Non-pigmented ciliary epithelial cell (primary cell): ENCODE results near the gene BICD1.
"Not testable (repeated sequence)": the region's sequence is repeated elsewhere in the genome, so short reads cannot be mapped to it uniquely, and the experiment has no call there.

Experiments
- DNase-seq: peaks from one replicate; pipeline ENCODE4 v3.0.0-alpha.2; 2010; ENCODE audit warnings: low read depth

The BICD1 gene

DNA sequence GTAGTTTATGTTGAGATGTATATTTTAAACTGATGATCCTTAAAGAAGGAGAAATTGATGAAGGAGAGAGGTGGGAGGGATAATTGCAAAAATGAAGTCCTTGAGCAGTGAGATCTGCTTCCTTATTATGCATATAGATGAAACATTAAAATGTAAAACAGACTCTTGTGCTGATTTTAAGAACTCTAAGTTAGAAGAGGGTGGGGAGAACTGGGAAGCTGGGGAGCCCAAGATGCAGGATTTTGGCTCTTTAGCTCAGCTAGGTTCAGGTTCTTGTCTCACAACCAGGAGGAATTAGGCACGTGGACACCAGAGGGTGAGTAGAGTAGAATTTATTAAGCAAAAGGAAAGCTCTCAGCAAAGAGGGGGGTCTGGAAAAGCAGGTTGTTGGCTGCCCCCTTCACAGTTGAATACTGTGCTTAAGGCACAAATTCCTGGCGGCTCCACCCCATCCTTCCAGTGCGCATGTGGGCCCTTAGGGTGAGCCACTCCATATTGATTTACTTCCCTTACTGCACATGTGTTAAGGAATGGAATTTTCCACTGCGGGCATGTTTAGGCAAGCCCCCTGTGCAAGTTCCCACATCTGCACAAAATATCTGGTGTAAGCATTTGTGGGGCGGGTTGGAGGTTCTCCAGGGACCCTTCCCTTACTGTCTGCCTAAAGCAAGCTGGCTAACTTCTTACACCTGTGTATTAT is 141.9 kb downstream of the BICD1 start:
- DNase-seq = no peak

DNA sequence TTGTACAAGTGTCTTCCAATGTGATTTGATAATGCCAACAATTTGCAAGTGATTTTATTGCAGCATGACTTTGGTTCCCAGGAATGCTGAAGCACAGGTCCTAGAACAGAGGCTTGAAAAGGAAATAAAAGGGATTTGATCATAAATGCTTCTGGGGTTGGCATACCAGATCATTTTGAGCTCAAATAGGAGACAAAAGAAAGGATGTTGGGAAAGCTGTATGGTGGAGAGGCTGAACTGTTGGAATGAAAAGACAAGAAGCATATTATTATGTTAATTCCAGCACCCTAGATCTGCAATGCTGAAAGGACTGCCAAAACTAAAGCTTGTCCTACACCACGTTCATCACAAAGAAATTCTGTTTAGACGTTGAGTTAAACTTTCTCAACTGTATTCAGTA is 143.1 kb downstream of the BICD1 start:
- no peak for DNase-seq

DNA sequence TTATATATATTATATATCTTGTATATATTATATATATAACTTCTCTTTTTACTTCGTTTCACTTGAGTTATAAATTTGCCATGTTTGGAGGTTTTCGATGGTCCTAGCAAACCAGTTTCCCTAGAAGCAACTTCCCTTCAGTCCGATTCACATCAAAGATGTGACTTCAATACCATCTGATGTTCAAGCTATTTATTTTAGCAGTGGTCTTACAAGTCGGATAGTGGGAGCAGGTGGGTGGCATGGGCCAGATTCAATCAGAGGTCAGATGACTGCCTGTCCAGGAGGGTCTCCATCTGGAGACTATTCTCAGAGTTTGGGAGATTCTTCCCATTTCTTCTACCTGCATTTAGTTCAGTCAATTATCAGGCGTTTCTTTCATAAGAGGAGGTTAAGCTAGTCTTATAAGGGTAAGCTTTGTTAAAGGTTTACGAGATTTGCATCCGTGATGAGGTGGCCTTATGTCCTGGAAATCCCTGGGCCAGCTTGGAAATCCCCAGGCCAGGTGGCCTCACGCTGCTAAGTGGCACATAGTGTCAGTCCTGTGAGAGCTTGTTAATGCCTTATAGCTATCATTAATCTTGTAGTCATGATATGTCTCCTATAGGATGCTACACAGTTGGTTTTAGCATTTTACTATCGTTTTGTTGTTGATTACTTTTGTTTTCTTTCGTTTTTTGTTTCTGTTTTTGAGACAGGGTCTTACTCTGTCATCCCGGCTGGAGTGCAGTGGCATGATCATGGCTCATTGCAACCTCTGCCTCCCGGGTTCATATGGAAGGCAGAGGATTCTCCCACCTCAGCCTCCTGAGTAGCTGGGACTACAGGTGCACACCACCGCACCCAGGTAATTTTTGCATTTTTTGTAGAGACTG is 145.8 kb downstream of the BICD1 start:
- DNase-seq = no peak

DNA sequence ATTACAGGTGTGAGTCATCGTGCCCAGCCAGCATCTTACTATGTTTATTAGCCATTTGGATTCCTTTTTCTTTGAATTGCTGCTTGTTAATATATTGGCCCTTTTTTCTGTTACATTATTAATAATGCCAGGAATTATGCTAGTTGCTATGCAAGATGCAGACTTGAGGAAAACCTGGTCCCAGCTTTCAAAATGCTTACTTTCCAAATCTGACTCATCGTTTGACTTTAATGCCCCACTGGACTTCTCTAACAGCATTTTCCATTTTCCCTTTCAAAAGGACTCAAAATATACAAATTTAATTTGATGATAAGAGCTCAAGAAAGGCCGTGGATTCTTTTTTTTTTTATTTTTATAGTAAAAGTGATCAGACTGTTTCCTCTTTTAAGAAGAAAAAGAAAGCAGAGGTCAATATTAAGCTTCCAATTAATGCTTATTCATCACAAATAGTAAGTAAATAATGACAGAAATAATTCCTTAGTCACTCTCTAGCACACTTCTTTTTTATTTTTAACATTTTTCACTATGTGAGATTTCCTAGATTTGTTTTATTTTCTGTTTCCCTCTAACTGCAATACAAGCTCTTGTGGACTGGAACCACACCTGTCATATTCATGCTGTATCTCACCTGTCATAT is 146.6 kb downstream of the BICD1 start:
- DNase-seq = no peak

DNA sequence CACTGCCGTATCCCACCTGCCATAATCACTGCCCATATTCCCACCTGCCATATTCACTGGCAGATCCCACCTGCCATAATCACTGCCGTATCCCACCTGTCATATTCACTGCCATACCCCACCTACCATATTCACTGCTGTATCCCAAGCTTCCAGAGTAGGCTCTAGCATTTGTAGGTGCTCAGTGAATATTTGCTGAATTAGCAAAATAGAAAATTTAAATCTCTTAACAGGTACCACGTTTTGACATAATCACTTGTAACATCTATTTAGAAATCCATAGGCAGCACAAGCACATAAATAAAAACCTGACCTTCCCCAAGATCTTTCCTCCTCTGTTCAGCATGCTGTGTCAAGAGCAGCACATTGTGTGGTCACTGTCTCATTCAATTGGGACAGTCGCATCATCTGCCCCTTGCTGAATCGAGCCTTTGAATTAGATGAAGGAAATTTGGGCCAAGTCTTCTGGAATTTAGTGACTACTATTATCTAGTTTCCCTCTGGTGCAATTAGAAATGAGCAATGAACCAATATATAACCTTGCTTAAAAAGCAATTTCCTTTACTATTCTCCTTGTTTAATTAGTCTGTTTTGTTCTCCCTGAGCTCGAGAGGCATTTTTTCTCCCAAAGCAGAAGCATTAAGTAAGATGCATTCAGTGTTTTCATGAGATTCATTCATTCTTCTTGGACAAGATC is 147.8 kb downstream of the BICD1 start:
- no peak for DNase-seq

DNA sequence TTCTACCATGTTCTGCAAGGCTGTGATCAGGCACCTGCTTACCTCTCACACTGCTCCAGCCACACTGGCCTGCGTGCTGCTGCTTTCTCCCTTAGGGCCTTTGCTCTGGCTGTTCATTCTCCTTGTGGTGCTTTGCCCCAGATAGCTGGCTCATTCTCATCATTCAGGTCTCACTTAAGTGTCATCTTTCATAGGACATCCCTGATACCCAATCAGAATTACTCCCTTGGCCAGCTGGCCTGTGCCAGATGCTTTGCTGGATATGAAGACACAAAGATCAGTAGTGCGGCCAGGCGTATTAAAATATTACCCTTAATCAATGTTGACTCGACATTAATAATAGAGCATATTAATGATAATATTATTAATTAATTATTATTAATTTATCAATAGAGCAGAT is 148.9 kb downstream of the BICD1 start:
- DNase-seq = no peak

DNA sequence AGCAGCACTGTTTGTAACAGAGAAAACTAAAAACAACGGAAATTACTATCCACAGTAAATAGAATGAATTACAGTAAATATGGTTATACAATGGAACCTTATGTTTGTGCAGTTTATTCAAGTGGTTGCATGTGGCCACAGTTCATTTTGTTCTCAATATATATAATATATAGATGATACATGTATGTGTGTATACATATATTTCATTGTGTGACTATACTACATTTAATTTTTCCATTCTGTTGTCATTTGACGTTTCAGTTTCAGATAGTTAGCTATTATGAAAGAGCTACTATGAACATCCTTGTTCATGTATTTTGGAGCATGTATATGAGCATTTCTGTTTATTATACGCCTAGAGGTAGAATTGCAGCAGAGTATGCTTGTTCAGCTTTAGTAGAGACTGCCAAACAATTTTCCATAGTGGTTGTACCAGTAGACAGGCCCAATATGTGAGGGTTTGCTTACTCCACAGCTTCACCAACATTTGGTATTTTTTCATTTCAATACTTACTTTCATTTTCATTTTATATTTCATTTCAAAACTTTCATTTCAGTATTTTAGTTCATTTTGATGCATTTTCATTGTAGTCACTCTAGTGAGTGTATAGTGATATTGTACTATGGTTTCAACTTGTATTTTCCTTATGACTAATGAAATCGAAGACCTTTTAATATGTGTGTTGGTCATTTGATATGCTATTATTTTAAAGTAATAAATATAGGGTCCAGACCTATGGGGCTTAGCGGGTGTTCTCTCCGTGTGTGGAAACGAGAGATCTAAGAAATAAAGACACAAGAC is 151.2 kb downstream of the BICD1 start:
- no peak for DNase-seq

DNA sequence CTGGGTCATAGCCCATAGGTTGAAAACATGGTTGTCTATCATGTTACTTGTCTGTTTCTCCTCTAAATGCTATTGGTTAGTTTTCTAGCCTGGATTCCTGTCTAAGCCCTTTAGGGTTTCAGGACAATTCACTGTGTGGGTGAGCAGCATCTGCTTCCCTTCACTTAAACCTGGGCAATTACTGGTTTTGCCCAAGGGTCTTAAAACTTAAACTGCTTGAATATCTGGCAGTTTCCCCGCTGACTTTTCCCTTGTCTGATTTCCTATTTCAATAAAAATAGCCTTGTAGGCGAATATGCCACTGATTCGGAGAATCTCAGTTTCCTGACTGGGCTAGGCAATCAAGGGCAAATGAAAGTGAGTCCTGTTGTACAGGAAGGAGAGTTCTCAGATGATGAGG is 154.0 kb downstream of the BICD1 start:
- no peak for DNase-seq

DNA sequence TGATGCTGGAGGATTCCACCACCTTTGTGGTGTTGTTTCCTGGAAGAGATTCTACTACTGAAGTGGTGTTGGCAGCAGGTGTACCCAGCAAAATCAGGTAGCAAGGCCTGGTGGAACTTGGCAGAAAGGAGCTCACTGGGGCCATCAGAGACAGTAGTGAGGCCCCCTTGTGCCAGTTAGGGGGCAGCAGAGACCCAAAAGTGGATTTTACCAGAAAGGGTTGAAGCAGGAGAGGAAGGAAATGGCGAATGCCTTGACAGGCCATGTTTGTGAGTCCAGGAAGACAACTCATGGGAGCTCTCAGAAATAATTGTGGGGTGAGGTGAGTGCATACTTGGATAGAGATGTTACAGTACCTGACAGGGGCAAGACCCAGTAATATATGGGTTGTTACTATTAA is 155.0 kb downstream of the BICD1 start:
- DNase-seq = no peak

DNA sequence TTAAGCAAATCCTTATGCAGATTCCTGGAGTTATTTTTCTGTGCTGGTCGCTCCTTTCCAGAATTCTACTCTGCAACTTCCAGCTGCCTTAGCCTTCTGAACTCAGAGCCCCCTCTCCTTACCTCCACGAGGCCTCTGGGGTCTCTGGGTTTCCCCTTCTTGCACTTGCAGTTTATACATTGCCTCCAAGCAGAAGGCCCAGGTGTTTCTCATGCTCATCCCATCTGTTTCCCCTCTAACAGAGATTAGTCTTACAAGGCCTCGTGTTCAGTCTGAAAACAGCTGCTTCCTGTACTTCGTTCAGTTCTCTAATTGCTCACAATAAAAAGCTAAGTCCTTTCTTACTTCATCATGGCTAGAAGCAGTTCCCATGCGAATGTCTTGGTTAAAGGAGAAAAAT is 158.3 kb downstream of the BICD1 start:
- DNase-seq = no peak

DNA sequence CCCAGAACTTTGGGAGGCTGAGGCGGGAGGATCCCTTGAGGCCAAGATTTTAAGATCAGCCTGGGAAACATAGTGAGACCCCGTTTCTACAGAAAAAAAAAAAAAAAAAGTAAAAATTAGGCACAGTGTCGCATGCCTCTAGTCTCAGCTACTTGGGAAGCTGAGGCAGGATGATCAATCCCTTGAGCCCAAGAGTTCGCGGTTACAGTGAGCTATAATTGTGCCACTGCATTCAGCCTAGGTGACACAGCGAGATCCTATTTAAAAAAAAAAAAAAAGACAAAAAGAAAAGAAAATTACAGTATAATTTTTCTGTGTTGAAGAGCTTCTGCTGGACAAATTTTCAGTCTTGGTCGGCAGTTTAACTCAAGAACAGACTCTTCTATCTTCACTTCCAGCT is 158.8 kb downstream of the BICD1 start:
- DNase-seq = no peak

DNA sequence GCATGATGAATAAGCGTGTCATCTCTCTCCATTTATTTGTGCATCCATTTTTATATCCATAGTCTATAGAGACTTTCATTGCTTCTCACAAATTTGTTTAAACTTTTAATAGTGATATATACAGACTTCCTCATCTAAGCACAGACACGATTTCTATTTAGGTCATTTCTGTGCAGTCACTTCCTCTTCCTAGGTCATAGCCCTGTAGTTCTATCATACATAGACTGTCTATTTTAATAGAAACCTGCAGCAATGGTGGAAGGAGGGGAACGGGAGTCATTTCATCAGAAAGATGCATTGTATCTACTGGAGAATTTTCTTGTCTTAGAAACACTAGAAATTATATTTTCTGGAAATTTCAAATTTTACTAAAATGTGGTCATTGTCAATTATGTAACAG is 159.3 kb downstream of the BICD1 start:
- DNase-seq = no peak

DNA sequence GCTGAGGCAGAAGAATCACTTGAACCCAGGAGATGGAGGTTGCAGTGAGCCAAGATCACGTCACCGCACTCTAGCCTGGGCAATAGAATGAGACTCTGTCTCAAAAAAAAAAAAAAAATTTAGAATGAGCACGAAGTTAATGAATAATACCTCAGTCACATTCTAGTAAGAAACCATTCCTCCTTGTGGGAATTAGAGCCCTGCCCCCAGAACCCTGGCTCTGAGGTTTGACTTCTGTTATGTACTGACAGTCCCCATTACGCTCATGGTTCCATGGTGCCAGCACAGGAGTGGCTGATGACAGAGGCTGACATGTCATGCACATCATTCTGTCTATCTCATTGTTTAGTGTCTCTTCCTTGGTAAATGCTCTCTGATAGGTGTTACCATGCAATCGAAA is 160.1 kb downstream of the BICD1 start:
- DNase-seq = no peak

DNA sequence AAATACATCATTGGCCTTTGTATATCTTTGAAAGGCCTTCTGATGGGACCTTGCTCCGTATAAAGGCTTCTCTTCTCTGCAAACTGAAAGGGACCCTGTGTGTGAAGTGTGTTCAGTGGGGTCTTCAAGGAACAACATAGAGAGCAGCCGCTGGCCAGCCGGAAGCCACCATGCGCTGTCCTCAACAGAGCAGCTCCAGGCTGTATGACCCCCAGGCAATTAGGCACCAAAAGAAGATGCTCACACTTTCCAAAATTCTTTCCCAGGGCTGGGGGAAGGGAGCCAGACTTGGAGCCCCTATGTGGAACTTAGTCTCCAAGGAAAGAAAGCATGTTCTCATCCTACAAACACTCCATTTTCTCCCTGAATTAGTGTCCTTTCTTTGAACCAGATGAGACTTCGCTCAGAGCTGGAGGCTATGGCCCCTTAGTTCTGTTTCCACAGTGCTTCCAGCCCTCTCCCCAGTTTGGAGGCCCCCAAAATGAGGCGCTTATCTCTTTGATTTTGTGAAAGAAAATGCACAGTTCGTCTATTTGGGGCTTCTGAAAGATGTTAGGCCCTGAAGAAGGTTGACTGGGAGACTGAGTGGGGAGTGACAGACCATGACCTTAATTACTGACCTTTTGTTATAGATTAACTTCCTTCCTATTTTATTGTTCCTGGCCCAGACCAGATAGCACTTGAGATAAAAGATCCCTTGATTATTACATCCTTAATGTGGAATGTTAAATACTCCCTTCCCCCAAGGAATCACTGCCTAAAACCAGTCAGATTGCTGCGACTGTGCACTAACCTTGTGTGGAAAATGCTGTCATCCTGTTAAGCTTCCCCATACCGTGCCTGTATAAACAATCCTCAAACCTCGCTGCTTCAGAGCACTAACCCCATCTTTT is 164.4 kb downstream of the BICD1 start:
- peak; percentile 34 for DNase-seq

DNA sequence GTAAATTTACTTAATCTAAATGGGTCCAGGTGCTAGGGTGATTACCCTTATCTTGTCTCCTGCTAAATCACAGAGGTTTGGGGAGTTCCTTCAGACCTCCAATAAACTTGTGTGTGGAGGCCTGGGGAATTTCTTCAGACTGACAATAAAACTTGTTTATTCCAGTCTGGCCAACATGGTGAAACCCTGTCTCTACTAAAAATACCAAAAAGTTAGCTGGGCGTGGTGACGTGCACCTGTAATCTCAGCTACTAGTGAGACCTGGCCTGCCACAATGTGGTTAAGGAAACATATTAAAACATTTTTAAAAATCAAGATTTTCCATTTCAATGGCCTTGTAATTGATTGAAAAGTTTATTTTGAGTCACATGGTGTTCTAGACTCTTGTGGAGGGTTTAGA is 165.8 kb downstream of the BICD1 start:
- no peak for DNase-seq

DNA sequence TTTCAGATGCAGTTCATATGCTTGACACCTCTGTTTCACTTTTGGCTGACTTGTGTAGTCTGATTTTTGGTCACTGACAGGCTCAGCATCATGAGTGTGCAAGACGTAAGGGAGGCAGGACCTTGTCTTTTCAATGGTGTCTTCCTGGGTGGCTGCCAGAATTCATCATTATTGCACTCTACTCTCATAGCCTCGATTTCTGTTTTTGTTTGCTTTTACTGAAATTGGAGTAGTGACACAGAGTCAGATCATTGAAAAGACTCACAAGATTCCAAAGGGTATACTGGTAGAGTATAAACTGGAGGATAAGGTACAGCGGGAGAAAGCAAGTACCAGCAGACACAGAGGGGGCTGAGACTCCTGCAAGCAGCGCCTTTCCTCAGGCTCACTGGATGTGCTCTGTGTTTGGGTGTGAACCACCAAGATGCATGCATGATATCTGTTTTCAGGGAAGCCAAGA is 166.4 kb downstream of the BICD1 start:
- DNase-seq = no peak

DNA sequence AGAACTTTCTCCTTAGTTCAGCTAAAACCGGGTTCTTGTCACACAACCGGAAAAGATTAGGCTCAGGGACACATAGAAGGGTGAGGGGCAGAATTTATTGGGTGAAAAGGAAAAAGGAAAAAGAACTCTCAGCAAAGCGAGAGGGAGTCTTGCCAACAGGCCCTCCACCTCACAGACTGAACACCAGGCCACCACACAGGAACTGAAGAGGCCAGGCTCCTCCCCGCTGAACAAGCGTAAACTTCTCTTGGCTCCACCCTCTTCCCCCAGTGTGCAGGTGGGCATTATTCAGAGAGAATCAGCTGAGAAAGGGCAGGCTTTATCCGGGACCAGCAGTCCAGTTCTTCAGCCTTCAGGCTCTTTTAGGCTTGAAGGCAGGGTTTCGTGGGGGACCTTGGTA is 167.1 kb downstream of the BICD1 start:
- DNase-seq = no peak

DNA sequence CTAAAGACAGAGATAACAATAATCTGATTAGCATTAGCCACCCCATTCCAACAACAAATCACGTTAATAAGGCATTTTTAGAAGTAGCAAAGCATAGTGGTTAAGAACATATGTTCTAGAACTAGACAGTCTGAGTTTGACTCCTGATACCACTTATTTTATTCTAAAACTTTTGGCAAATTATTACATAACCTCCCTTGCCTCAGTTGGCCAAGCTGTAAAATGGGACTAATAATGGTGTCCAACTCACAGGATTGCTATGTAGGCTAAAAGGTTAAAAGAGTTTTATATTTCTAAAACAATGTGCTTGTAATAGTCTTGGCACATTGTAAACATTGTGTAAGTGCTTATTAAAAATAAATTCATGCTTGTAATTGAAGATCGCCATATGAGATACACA is 168.0 kb downstream of the BICD1 start:
- DNase-seq = no peak

DNA sequence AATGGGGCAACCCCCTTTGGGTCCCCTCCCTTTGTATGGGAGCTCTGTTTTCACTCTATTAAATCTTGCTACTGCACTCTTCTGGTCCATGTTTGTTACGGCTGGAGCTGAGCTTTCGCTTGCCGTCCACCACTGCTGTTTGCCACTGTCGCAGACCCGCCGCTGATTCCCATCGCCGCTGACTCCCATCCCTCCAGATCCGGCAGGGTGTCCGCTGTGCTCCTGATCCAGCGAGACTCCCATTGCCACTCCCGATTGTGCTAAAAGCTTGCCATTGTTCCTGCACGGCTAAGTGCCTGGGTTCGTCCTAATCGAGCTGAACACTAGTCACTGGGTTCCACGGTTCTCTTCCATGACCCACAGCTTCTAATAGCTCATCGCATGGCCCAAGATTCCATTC is 168.9 kb downstream of the BICD1 start:
- not testable (repeated sequence) for DNase-seq

DNA sequence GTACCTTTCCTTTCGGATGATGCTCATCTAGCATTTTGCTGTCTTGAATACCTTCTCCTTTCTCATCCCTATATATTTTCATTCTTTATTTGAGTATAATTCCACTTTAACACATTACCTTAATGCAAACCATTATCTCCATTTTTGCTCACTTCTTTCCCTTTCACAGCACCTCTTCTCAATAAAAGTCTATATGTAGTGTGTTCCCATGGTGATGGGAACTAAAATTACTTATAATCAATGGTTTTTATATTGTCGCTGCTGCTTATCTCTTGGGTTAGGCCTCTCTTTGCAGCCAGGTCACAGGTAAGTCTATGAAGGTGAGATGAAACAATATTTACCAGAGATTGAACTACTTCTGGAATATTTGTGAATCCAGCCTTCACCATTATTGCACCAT is 171.1 kb downstream of the BICD1 start:
- DNase-seq = no peak

DNA sequence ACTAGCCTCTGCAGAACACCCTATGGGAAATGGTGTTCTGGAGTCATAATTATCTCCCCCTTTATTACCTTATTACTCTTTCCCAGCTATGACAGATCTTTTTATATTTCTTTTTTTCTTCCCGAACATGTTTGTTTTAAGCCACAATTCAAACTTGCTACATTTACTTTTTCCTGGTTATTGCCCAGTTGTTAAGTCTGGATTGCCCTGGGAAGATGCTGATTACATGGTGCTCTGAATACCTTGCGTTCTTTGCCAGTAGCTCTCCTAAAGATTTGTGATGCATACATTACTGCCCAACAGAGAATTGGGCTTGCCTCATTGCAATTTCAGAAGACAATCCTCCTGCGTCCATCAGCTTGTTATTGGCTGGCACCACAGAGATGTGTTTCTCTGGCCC is 174.5 kb downstream of the BICD1 start:
- no peak for DNase-seq
